T-cell (primary cell): ENCODE results near the gene QRFP. TPM values are rescaled to one million over a fixed set of nuclear protein-coding genes. Genes with fewer than 3 reads are reported as not detected.

Experiments
- ATAC-seq, 4 experiments: fragments of 200-7000 bp in 3 of 4; fragments of 150-1000 bp in 1 of 4; cut with Tn5 transposase; replicated peaks in 1 of 4; 1 replicate in 3 of 4; 2 replicates in 1 of 4; pipeline ENCODE4 v1.10.0; 2021; ENCODE audit warnings: moderate library complexity in 3 of 4, mild to moderate bottlenecking in 2 of 4, moderate number of reproducible peaks in 1 of 4
- CTCF ChIA-PET, 2 donors: fragments of 300-600 bp; sonication (Branson Sonifier 250); formaldehyde crosslinking; loops; one replicate each; lab custom pipeline; 2022; ENCODE audit warnings: antibody characterized with exemption in 2 of 2; lab: Charles Lee
- POLR2A ChIA-PET, 2 donors: fragments of 300-600 bp; sonication (Branson Sonifier 250); formaldehyde crosslinking; loops; one replicate each; lab custom pipeline; 2022; ENCODE audit warnings: antibody characterized with exemption in 2 of 2; lab: Charles Lee
- DNase-seq, 35 experiments: peaks; one replicate each; pipeline versions ENCODE4 v3.0.0 to v3.0.0-alpha.2; 2013 to 2023
- H3K27ac ChIP-seq: one replicate; pipeline ENCODE4 v1.5.1; 2013; ENCODE audit warnings: low read length
- H3K27me3 ChIP-seq, 2 experiments: replicated peaks in 1 of 2; 1 replicate in 1 of 2; 2 replicates in 1 of 2; pipeline versions ENCODE4 v1.6.1 to v1.7.0; 2013; ENCODE audit warnings: low read length in 1 of 2, mixed read lengths in 1 of 2; ENCODE audit not compliant: control insufficient read depth in 2 of 2, insufficient read depth in 2 of 2; ENCODE audit errors: extremely low read depth in 1 of 2
- H3K36me3 ChIP-seq, 2 donors: 1 replicate in 1 of 2; 2 replicates in 1 of 2; pipeline versions ENCODE4 v1.6.1 to v1.7.0; 2013; ENCODE audit warnings: low read length in 1 of 2; ENCODE audit not compliant: control insufficient read depth in 2 of 2, insufficient read depth in 1 of 2; ENCODE audit errors: extremely low read depth in 1 of 2
- H3K4me1 ChIP-seq, 2 experiments: 1 replicate in 1 of 2; 2 replicates in 1 of 2; pipeline versions ENCODE4 v1.6.1 to v1.7.0; 2013; ENCODE audit warnings: low read length in 2 of 2, mixed read lengths in 1 of 2; ENCODE audit not compliant: insufficient read depth in 2 of 2, control insufficient read depth in 1 of 2; ENCODE audit errors: extremely low read depth in 1 of 2
- H3K4me3 ChIP-seq, 2 donors: 1 replicate in 1 of 2; 2 replicates in 1 of 2; pipeline versions ENCODE4 v1.5.1 to v1.7.0; 2013; ENCODE audit warnings: mild to moderate bottlenecking in 2 of 2, low read length in 1 of 2, moderate library complexity in 1 of 2; ENCODE audit not compliant: control insufficient read depth in 1 of 2; ENCODE audit errors: extremely low read depth in 1 of 2
- H3K9me3 ChIP-seq: 2 replicates; pipeline ENCODE4 v1.7.0; 2013
- H3K27ac Mint-ChIP-seq, 2 donors: one replicate each; pipeline ENCODE4 v1.8.0; 2020 to 2021; ENCODE audit warnings: mild to moderate bottlenecking in 2 of 2, mixed read lengths in 2 of 2
- H3K27me3 Mint-ChIP-seq, 2 donors: one replicate each; pipeline ENCODE4 v1.8.0; 2021 to 2022; ENCODE audit warnings: mixed read lengths in 2 of 2
- H3K36me3 Mint-ChIP-seq: one replicate; pipeline ENCODE4 v1.8.0; 2021; ENCODE audit warnings: mixed read lengths
- H3K4me1 Mint-ChIP-seq, 3 donors: one replicate each; pipeline ENCODE4 v1.8.0; 2020 to 2022; ENCODE audit warnings: mixed read lengths in 3 of 3, mild to moderate bottlenecking in 1 of 3
- H3K4me3 Mint-ChIP-seq, 3 donors: one replicate each; pipeline ENCODE4 v1.8.0; 2020 to 2022; ENCODE audit warnings: mild to moderate bottlenecking in 3 of 3, mixed read lengths in 3 of 3, moderate library complexity in 3 of 3
- H3K9me3 Mint-ChIP-seq, 3 donors: one replicate each; pipeline ENCODE4 v1.8.0; 2020 to 2022; ENCODE audit warnings: mixed read lengths in 3 of 3
- WGBS: methylation state at CpG from one replicate; pipeline ENCODE4 v1.1.5; 2013; ENCODE audit warnings: missing lambda C conversion rate; ENCODE audit not compliant: insufficient coverage; 5-methylcytosine and 5-hydroxymethylcytosine counted together
- total RNA-seq, 35 experiments: library from RNA in 6 of 35; stranded (reverse) in 6 of 35; fragments of 120-200 nt in 1 of 35; gene quantifications; one replicate each; pipeline versions ENCODE4 v1.2.1 to v1.2.4 and lab custom pipeline; 2013 to 2026

QRFP gene
- total RNA-seq, 5 donors from 2014 or later (not counting 1 experiment from before 2014, with no cell fraction given) = not detected

DNA sequence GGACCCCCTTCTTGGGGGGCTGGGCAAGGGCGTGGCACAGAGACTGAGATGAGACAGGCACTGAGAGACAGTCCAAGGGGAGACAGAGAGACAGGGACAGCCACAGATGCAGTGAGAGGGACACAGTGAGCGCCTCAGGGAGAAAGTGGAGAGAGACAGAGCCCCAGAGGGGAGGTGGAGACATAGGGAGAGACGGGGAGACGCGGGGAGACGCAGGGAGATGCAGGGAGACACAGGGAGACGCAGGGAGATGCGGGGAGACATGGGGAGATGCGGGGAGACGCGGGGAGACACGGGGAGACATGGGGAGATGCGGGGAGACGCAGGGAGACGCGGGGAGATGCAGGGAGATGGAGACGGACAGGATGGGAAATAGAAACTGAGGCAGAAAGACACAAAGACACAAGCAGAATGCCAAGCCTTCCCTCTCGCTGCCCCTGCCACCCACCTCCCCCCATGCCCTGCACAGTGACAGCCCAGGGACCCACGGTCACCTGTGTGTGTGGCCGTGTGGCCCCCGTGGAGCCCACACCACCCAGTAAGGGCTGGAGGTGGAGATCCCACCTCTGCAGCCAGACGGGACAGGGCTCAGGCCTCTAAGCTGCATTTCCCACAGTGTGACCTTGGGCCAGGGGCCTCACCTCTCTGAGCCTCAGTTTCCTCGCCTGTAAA, 33.7 kb upstream of the QRFP start:
- Mint-ChIP-seq H3K9me3 (no peaks in the 10 kb centered on the region), H3K27ac (no peak overlapping the region), H3K27me3 (peaks cover 28 to 45% of the 10 kb centered on the region in 2 donors), H3K4me3 (no peak overlapping the region), H3K36me3 (no peaks in the 10 kb centered on the region), H3K4me1 (peaks cover 0 to 2% (median 0%) of the 10 kb centered on the region in 3 donors)
- Histone ChIP-seq H3K9me3 (no peaks in the 10 kb centered on the region), H3K27ac (no peak overlapping the region), H3K36me3 (no peaks in the 10 kb centered on the region), H3K4me1 (no peaks in the 10 kb centered on the region), H3K27me3 (peaks cover 0 to 67% of the 10 kb centered on the region in 2 experiments), H3K4me3 (no peak overlapping the region)
- no peak for DNase-seq
- WGBS = 63% methylated on average over 13 of the region's 23 CpGs
- POLR2A ChIA-PET = no interaction called here
- ATAC-seq = no peak
- CTCF ChIA-PET = no interaction called here

DNA sequence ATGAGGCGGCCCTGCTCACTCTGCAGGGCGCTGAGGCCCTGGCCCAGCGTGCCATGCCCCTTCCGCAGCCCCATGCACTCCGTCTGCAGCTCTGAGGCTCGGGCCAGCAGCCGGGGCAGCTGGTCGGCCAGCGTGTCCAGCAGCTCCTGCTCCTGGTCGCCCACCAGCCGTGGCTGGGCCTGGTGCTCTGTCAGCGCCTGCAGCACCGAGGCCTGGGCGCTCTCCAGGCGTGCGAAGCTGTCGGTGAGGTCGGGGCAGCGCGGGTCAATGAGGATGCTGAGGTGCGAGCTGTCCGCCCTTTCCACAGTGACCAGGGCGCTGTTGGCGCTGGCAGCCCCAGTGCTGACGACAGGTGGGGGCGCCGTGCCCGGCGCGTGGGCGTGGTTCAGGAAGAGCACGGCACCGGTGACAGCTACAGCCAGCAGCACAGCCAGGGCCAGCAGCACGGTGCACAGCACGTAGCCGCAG, 33.0 kb upstream of the QRFP start:
- Histone ChIP-seq H3K9me3 (no peaks in the 10 kb centered on the region), H3K4me1 (no peaks in the 10 kb centered on the region), H3K36me3 (no peaks in the 10 kb centered on the region), H3K4me3 (no peak overlapping the region), H3K27ac (no peak overlapping the region), H3K27me3 (peaks cover 0 to 65% of the 10 kb centered on the region in 2 experiments)
- Mint-ChIP-seq H3K9me3 (no peaks in the 10 kb centered on the region), H3K4me3 (no peak overlapping the region), H3K27ac (no peak overlapping the region), H3K27me3 (peaks cover 22 to 41% of the 10 kb centered on the region in 2 donors), H3K36me3 (no peaks in the 10 kb centered on the region), H3K4me1 (peaks cover 0 to 2% (median 0%) of the 10 kb centered on the region in 3 donors)
- 90% methylated on average over 36 of the region's 36 CpGs for WGBS
- ATAC-seq (no peak), DNase-seq (no peak)
- CTCF ChIA-PET = no interaction called here
- POLR2A ChIA-PET = no interaction called here

DNA sequence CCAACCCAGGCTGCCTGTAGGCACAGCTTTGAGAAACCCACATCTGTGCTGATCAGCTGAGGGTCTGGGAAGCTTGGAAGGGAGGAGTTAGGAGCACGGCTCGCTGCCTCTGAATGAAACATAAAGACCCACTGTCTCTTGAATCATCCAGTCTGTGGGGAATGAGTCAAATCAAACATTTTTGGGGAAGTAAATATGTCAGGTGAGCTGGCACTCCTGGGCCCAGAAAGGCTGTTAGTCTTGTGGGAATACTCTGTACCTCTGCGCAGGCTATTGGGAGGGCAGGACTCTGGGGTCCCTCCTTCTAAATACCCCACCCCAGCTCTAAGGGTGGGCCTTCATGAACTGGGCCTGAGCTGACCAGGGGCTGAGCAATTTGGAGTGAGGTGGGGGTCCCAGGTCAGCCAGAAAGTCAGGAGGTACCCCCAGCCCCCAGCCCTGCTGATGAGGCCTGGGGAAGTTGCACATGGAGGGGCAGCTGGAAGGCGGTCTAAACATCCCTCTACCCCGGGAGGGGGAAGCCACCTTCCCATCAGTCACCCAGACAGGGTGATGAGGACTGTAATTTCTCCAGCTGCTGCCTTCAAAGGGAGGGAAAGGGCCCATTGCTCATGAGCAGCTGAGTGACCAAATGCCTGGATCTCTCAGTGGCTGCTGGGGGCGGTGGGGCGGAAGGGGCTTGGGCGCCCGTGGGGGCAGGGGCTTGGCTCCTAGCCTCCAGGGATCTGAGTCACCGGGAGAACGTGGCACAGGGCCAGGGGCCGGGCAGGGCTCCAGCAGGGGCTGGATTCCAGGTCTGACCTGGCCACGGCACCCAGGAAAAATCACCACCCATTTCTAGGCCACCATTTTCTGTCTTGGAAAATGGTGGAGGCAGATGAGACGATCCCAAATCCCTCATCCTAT, 31.6 kb upstream of the QRFP start:
- H3K4me1 ChIP-seq = no peaks in the 10 kb centered on the region
- WGBS = 76% methylated on average over 4 of the region's 14 CpGs
- H3K4me3 ChIP-seq = no peak overlapping the region
- ChIA-PET CTCF (no interaction called here), POLR2A (no interaction called here)
- H3K27me3 ChIP-seq = peaks cover 0 to 61% of the 10 kb centered on the region in 2 experiments
- ATAC-seq = no peak
- no peak overlapping the region for H3K4me3 Mint-ChIP-seq
- H3K36me3 Mint-ChIP-seq = no peaks in the 10 kb centered on the region
- DNase-seq = no peak
- H3K27ac Mint-ChIP-seq = no peak overlapping the region
- no peaks in the 10 kb centered on the region for H3K36me3 ChIP-seq
- no peaks in the 10 kb centered on the region for H3K9me3 Mint-ChIP-seq
- H3K4me1 Mint-ChIP-seq = peaks cover 0 to 2% (median 0%) of the 10 kb centered on the region in 3 donors
- peaks cover 20 to 30% of the 10 kb centered on the region in 2 donors for H3K27me3 Mint-ChIP-seq
- no peaks in the 10 kb centered on the region for H3K9me3 ChIP-seq
- no peak overlapping the region for H3K27ac ChIP-seq

DNA sequence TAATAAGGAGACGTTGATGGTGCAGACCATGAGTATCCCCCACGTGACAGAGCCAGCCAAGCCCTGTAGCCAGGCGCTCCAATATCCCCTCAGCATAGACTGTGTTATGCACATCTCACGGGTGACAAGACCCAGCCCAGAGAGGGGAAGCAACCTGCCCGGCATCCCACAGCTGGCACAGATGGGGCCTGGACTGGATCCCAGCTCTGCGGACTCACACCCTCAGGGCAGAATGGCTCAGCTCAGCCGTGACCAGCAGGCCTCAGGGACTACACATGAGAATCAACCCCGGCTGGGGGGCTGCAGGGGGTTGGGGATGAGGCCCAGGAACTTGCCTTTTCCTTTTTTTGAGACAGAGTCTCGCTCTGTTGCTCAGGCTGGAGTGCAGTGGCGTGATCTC, 30.7 kb upstream of the QRFP start:
- no peak overlapping the region for H3K27ac Mint-ChIP-seq
- H3K4me3 ChIP-seq = no peak overlapping the region
- no peaks in the 10 kb centered on the region for H3K36me3 Mint-ChIP-seq
- DNase-seq (no peak), ATAC-seq (no peak)
- no peaks in the 10 kb centered on the region for H3K4me1 Mint-ChIP-seq
- no peak overlapping the region for H3K4me3 Mint-ChIP-seq
- 77% methylated on average over 6 of the region's 10 CpGs for WGBS
- H3K9me3 Mint-ChIP-seq = no peaks in the 10 kb centered on the region
- H3K9me3 ChIP-seq = no peaks in the 10 kb centered on the region
- peaks cover 0 to 60% of the 10 kb centered on the region in 2 experiments for H3K27me3 ChIP-seq
- H3K27me3 Mint-ChIP-seq = peaks cover 14 to 28% of the 10 kb centered on the region in 2 donors
- CTCF ChIA-PET = no interaction called here
- POLR2A ChIA-PET = no interaction called here
- no peaks in the 10 kb centered on the region for H3K4me1 ChIP-seq
- no peaks in the 10 kb centered on the region for H3K36me3 ChIP-seq
- H3K27ac ChIP-seq = no peak overlapping the region

DNA sequence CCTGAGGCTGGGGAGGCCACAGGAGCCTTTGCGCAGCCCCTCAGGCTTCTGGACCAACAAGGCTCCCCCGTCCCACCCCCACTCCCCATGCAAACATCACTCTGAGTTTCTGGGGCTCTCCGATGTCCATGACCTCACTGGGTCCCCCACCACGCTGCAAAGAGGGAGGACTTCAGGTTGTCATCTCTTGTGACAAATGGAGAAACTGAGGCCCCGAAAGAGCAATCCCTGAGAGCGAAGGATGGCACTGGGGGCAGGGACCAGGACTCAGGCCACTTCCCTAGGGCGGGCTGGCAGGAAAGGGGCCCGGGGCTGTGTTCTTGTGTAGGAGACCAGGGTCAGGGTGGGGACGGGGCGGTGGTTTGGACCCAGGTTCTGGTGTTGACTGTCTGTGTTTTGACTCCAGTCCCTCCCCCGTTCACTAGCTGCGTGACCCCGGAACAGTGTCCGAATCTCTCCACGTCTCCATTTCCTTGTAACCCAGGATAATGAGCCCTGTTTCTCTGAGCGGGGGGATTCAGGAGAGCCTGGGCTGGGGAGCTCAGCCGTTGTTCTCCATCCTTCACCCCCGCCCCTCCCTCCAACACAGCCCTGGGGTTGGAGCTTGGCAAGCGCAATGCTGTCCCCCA, 28.6 kb upstream of the QRFP start:
- H3K27me3 ChIP-seq = peaks cover 0 to 59% of the 10 kb centered on the region in 2 experiments
- H3K27ac Mint-ChIP-seq = no peak overlapping the region
- WGBS = 71% methylated on average over 16 of the region's 19 CpGs
- ChIA-PET POLR2A (no interaction called here), CTCF (no interaction called here)
- DNase-seq (no peak), ATAC-seq (no peak)
- no peak overlapping the region for H3K4me3 ChIP-seq
- H3K4me1 ChIP-seq = no peaks in the 10 kb centered on the region
- H3K36me3 ChIP-seq = no peaks in the 10 kb centered on the region
- no peaks in the 10 kb centered on the region for H3K36me3 Mint-ChIP-seq
- H3K4me3 Mint-ChIP-seq = no peak overlapping the region
- H3K9me3 ChIP-seq = no peaks in the 10 kb centered on the region
- H3K4me1 Mint-ChIP-seq = no peaks in the 10 kb centered on the region
- H3K27me3 Mint-ChIP-seq = peaks cover 7 to 18% of the 10 kb centered on the region in 2 donors
- no peak overlapping the region for H3K27ac ChIP-seq
- H3K9me3 Mint-ChIP-seq = no peaks in the 10 kb centered on the region

DNA sequence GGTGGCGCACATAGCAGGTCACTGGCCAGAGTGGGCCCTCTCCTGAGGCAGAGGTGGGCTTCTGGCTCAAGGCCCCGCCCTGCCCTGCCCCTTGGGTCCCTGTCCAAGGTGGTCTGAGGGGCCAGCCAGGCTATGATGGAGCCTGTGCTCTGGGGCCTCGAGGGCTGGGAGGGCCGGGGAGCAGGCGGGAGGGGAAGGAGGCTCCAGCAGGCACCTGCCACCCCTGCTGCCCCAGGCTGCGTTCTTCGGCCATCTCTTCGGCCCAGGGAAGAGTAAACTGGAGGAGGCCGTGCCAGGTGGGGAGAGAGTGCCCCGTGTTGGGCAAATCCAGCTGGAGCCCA, 27.8 kb upstream of the QRFP start:
- no peaks in the 10 kb centered on the region for H3K36me3 Mint-ChIP-seq
- Histone ChIP-seq H3K27me3 (peaks cover 0 to 65% of the 10 kb centered on the region in 2 experiments), H3K4me1 (no peaks in the 10 kb centered on the region), H3K36me3 (no peaks in the 10 kb centered on the region), H3K9me3 (no peaks in the 10 kb centered on the region), H3K4me3 (no peak overlapping the region), H3K27ac (no peak overlapping the region)
- H3K4me3 Mint-ChIP-seq = no peak overlapping the region
- DNase-seq = no peak
- H3K27ac Mint-ChIP-seq = no peak overlapping the region
- no peaks in the 10 kb centered on the region for H3K9me3 Mint-ChIP-seq
- CTCF ChIA-PET = no interaction called here
- H3K4me1 Mint-ChIP-seq = no peaks in the 10 kb centered on the region
- POLR2A ChIA-PET = no interaction called here
- 71% methylated on average over 7 of the region's 10 CpGs for WGBS
- no peak for ATAC-seq
- H3K27me3 Mint-ChIP-seq = peaks cover 4 to 14% of the 10 kb centered on the region in 2 donors
